Fibroblast of mammary gland (primary cell): ENCODE measurements around the gene SMAD3.

Experiments used
- DNase-seq: peaks from one replicate; pipeline ENCODE4 v3.0.0-alpha.2; 2010; ENCODE audit warnings: low read depth
- H3K4me3 ChIP-seq: 2 replicates; pipeline ENCODE4 v1.5.1; 2011; ENCODE audit warnings: low read depth, mild to moderate bottlenecking, low read length, moderate library complexity; ENCODE audit not compliant: control insufficient read depth
- CTCF ChIP-seq: conservative IDR thresholded peaks from 2 replicates; pipeline ENCODE4 v1.5.1; 2011; ENCODE audit warnings: low read depth, low read length, inconsistent platforms; ENCODE audit not compliant: control insufficient read depth, insufficient read depth

The SMAD3 gene

GRCh38 chr15:67161412-67161811, 96.0 kb downstream of the SMAD3 start:
- no peak overlapping the region for H3K4me3 ChIP-seq

GRCh38 chr15:67161881-67162280, 96.5 kb downstream of the SMAD3 start:
- H3K4me3 ChIP-seq = no peak overlapping the region
- TF ChIP-seq CTCF = no peak
- DNase-seq = peak; percentile 52

More at GRCh38 chr15:67161412-67161811, 96.0 kb downstream of the SMAD3 start:
- no peak for TF ChIP-seq CTCF
- no peak for DNase-seq

- TF ChIP-seq CTCF = no peak
- no peak overlapping the region for H3K4me3 ChIP-seq
- DNase-seq = no peak
These were observed 97.8 kb downstream of the SMAD3 start for GRCh38 chr15:67163180-67163579.

GRCh38 chr15:67164401-67164791, 99.0 kb downstream of the SMAD3 start:
- TF ChIP-seq CTCF = no peak
- DNase-seq = peak; percentile 47

GRCh38 chr15:67164811-67165253, 99.4 kb downstream of the SMAD3 start:
- no peak overlapping the region for H3K4me3 ChIP-seq
- no peak for DNase-seq
- TF ChIP-seq CTCF = no peak

More at GRCh38 chr15:67164401-67164791, 99.0 kb downstream of the SMAD3 start:
- no peak overlapping the region for H3K4me3 ChIP-seq

- TF ChIP-seq CTCF = no peak
- peak; percentile 87 for DNase-seq
- no peak overlapping the region for H3K4me3 ChIP-seq
These were observed 100.2 kb downstream of the SMAD3 start for GRCh38 chr15:67165254-67166253.
